Progenitor cell of endocrine pancreas (in vitro differentiated cells): ENCODE measurements around the gene INAVA. TPM values are rescaled to one million over a fixed set of nuclear protein-coding genes. Genes with fewer than 3 reads are reported as not detected.
A peak's percentile ranks its signal among the peaks of the same experiment; 100 is the strongest.

Experiments
- DNase-seq: peaks from one replicate; pipeline ENCODE4 v3.0.0; 2021; ENCODE audit warnings: low spot score; ENCODE audit not compliant: unreplicated experiment
- H3K27ac Mint-ChIP-seq: 2 replicates; pipeline ENCODE4 v1.8.0; 2021; ENCODE audit warnings: mild to moderate bottlenecking, moderate library complexity, mixed read lengths
- H3K27me3 Mint-ChIP-seq: 2 replicates; pipeline ENCODE4 v1.8.0; 2021; ENCODE audit warnings: mixed read lengths
- H3K36me3 Mint-ChIP-seq: 2 replicates; pipeline ENCODE4 v1.8.0; 2022; ENCODE audit warnings: mixed read lengths; ENCODE audit not compliant: insufficient read depth
- H3K4me1 Mint-ChIP-seq: 2 replicates; pipeline ENCODE4 v1.8.0; 2021; ENCODE audit warnings: low read depth, mixed read lengths
- H3K4me3 Mint-ChIP-seq: 2 replicates; pipeline ENCODE4 v1.8.0; 2021; ENCODE audit warnings: low read depth, mild to moderate bottlenecking, moderate library complexity, mixed read lengths
- H3K9me3 Mint-ChIP-seq: 2 replicates; pipeline ENCODE4 v1.8.0; 2021; ENCODE audit warnings: low read depth, mixed read lengths
- CTCF ChIP-seq: fragments of 200-600 bp; sonication (generic); IDR thresholded peaks from one replicate; pipeline ENCODE4 v1.5.0; 2021; ENCODE audit warnings: antibody characterized with exemption, mild to moderate bottlenecking; ENCODE audit not compliant: unreplicated experiment
- total RNA-seq: library from RNA; stranded (reverse); gene quantifications from 2 replicates; pipeline ENCODE4 v1.2.1, GENCODE V29; 2021

INAVA gene
- total RNA-seq, 1 donor from 2014 or later: 84.2 TPM

GRCh38 chr1:200945111-200945510, 50.4 kb downstream of the INAVA start:
- H3K27ac Mint-ChIP-seq: peak overlapping the region; percentile 85
- no peak overlapping the region for H3K4me3 Mint-ChIP-seq
- peaks cover 8% of the 10 kb centered on the region for H3K4me1 Mint-ChIP-seq
- no peak for DNase-seq
- no peak for TF ChIP-seq CTCF
- H3K9me3 Mint-ChIP-seq: peaks cover 19% of the 10 kb centered on the region
- H3K36me3 Mint-ChIP-seq: peaks cover 9% of the 10 kb centered on the region
- no peaks in the 10 kb centered on the region for H3K27me3 Mint-ChIP-seq

GRCh38 chr1:200947059-200947566, 52.4 kb downstream of the INAVA start:
- Mint-ChIP-seq H3K4me1 (peaks cover 8% of the 10 kb centered on the region), H3K9me3 (peaks cover 12% of the 10 kb centered on the region), H3K36me3 (peaks cover 9% of the 10 kb centered on the region), H3K27me3 (no peaks in the 10 kb centered on the region), H3K4me3 (no peak overlapping the region), H3K27ac (no peak overlapping the region)
- TF ChIP-seq CTCF: no peak
- no peak for DNase-seq

GRCh38 chr1:200949626-200950025, 54.9 kb downstream of the INAVA start:
- Mint-ChIP-seq H3K4me1 (peaks cover 8% of the 10 kb centered on the region), H3K27me3 (no peaks in the 10 kb centered on the region), H3K4me3 (no peak overlapping the region), H3K36me3 (peaks cover 9% of the 10 kb centered on the region), H3K27ac (no peak overlapping the region), H3K9me3 (peaks cover 12% of the 10 kb centered on the region)
- no peak for DNase-seq
- TF ChIP-seq CTCF: no peak

- no peaks in the 10 kb centered on the region for H3K4me1 Mint-ChIP-seq
Observed at GRCh38 chr1:200951016-200951415, 56.3 kb downstream of the INAVA start.

GRCh38 chr1:200954434-200954833, 59.7 kb downstream of the INAVA start:
- Mint-ChIP-seq H3K27ac (no peak overlapping the region), H3K4me3 (no peak overlapping the region), H3K4me1 (no peaks in the 10 kb centered on the region), H3K27me3 (no peaks in the 10 kb centered on the region), H3K9me3 (no peaks in the 10 kb centered on the region), H3K36me3 (no peaks in the 10 kb centered on the region)
- TF ChIP-seq CTCF: no peak
- no peak for DNase-seq

More at GRCh38 chr1:200951016-200951415, 56.3 kb downstream of the INAVA start:
- peaks cover 9% of the 10 kb centered on the region for H3K36me3 Mint-ChIP-seq
- TF ChIP-seq CTCF: no peak
- H3K9me3 Mint-ChIP-seq: peaks cover 12% of the 10 kb centered on the region
- no peak overlapping the region for H3K4me3 Mint-ChIP-seq
- no peaks in the 10 kb centered on the region for H3K27me3 Mint-ChIP-seq
- no peak overlapping the region for H3K27ac Mint-ChIP-seq
- no peak for DNase-seq
